Glutamatergic neuron (in vitro differentiated cells): ENCODE results near the gene SEMA3A. TPM values are rescaled to one million over a fixed set of nuclear protein-coding genes. Genes with fewer than 3 reads are reported as not detected.

Experiments
- DNase-seq: peaks from one replicate; pipeline ENCODE4 v3.0.0; 2022
- H3K27ac Mint-ChIP-seq: one replicate; pipeline ENCODE4 v1.8.0; 2020; ENCODE audit warnings: mild to moderate bottlenecking, mixed read lengths, inconsistent platforms; ENCODE audit not compliant: unreplicated experiment
- H3K27me3 Mint-ChIP-seq: one replicate; pipeline ENCODE4 v1.8.0; 2020; ENCODE audit warnings: mild to moderate bottlenecking, moderate library complexity, mixed read lengths, inconsistent platforms; ENCODE audit not compliant: unreplicated experiment
- H3K36me3 Mint-ChIP-seq: one replicate; pipeline ENCODE4 v1.8.0; 2020; ENCODE audit warnings: mild to moderate bottlenecking, mixed read lengths, inconsistent platforms; ENCODE audit not compliant: unreplicated experiment
- H3K4me1 Mint-ChIP-seq: one replicate; pipeline ENCODE4 v1.8.0; 2020; ENCODE audit warnings: mild to moderate bottlenecking, low read depth, mixed read lengths, inconsistent platforms; ENCODE audit not compliant: unreplicated experiment
- H3K4me3 Mint-ChIP-seq: one replicate; pipeline ENCODE4 v1.8.0; 2020; ENCODE audit warnings: mild to moderate bottlenecking, mixed read lengths, inconsistent platforms; ENCODE audit not compliant: unreplicated experiment
- H3K9me3 Mint-ChIP-seq: one replicate; pipeline ENCODE4 v1.8.0; 2020; ENCODE audit warnings: mild to moderate bottlenecking, moderate library complexity, mixed read lengths, inconsistent platforms; ENCODE audit not compliant: unreplicated experiment
- CTCF ChIP-seq: fragments of 200-600 bp; sonication (generic); IDR thresholded peaks from one replicate; pipeline ENCODE4 v1.5.0; 2021; ENCODE audit not compliant: partially characterized antibody, unreplicated experiment
- total RNA-seq: library from RNA; stranded (reverse); fragmentation: NEBNext Ultra II Directional; extraction: Animal tissue kit (Norgen Biotek cat#: 25700); gene quantifications from one replicate; pipeline ENCODE4 v1.2.1, GENCODE V29; 2021; ENCODE audit not compliant: unreplicated experiment

The SEMA3A gene
- total RNA-seq, 1 donor from 2014 or later, result 16.3 TPM

- Mint-ChIP-seq H3K36me3 (no peaks in the 10 kb centered on the region), H3K4me1 (peaks cover 13% of the 10 kb centered on the region), H3K9me3 (no peaks in the 10 kb centered on the region), H3K27ac (no peak overlapping the region), H3K4me3 (no peak overlapping the region), H3K27me3 (no peaks in the 10 kb centered on the region)
- no peak for DNase-seq
- TF ChIP-seq CTCF, result no peak
Measured at GRCh38 chr7:84022684-84023308, 171.8 kb downstream of the SEMA3A start.

- H3K9me3 Mint-ChIP-seq, result no peaks in the 10 kb centered on the region
- no peak for TF ChIP-seq CTCF
- H3K27me3 Mint-ChIP-seq, result no peaks in the 10 kb centered on the region
- no peak overlapping the region for H3K27ac Mint-ChIP-seq
- H3K4me3 Mint-ChIP-seq, result no peak overlapping the region
- no peak for DNase-seq
- H3K4me1 Mint-ChIP-seq, result peaks cover 13% of the 10 kb centered on the region
- H3K36me3 Mint-ChIP-seq, result no peaks in the 10 kb centered on the region
Measured at GRCh38 chr7:84022009-84022408, 172.6 kb downstream of the SEMA3A start.

GRCh38 chr7:84021292-84021908, 173.2 kb downstream of the SEMA3A start:
- DNase-seq, result no peak
- H3K27ac Mint-ChIP-seq, result no peak overlapping the region
- peaks cover 13% of the 10 kb centered on the region for H3K4me1 Mint-ChIP-seq
- no peak for TF ChIP-seq CTCF
- H3K9me3 Mint-ChIP-seq, result no peaks in the 10 kb centered on the region
- no peak overlapping the region for H3K4me3 Mint-ChIP-seq
- no peaks in the 10 kb centered on the region for H3K27me3 Mint-ChIP-seq
- no peaks in the 10 kb centered on the region for H3K36me3 Mint-ChIP-seq

GRCh38 chr7:84017651-84018050, 176.9 kb downstream of the SEMA3A start:
- Mint-ChIP-seq H3K4me1 (peaks cover 6% of the 10 kb centered on the region), H3K27ac (no peak overlapping the region), H3K9me3 (no peaks in the 10 kb centered on the region), H3K4me3 (no peak overlapping the region), H3K36me3 (no peaks in the 10 kb centered on the region), H3K27me3 (no peaks in the 10 kb centered on the region)
- no peak for DNase-seq
- no peak for TF ChIP-seq CTCF

GRCh38 chr7:84013616-84014240, 180.9 kb downstream of the SEMA3A start:
- no peaks in the 10 kb centered on the region for H3K36me3 Mint-ChIP-seq
- no peak for TF ChIP-seq CTCF
- DNase-seq, result no peak
- H3K27me3 Mint-ChIP-seq, result no peaks in the 10 kb centered on the region
- H3K9me3 Mint-ChIP-seq, result no peaks in the 10 kb centered on the region
- H3K4me3 Mint-ChIP-seq, result no peak overlapping the region
- no peak overlapping the region for H3K27ac Mint-ChIP-seq
- no peaks in the 10 kb centered on the region for H3K4me1 Mint-ChIP-seq
